T-helper 2 cell treated with Interferon-gamma antibody and Interleukin-4, amounts not matched to agents 5 μg/mL and 100 μg/mL, for 36 hours (primary cell): ENCODE results near the gene CSNK1G2.

Experiments
- DNase-seq: peaks from one replicate; pipeline ENCODE4 v3.0.0; 2021; ENCODE audit warnings: low spot score
- H3K27ac Mint-ChIP-seq: one replicate; pipeline ENCODE4 v1.8.0; 2021; ENCODE audit warnings: mild to moderate bottlenecking, mixed read lengths
- H3K27me3 Mint-ChIP-seq: one replicate; pipeline ENCODE4 v1.8.0; 2021; ENCODE audit warnings: low read depth, mixed read lengths
- H3K36me3 Mint-ChIP-seq: one replicate; pipeline ENCODE4 v1.8.0; 2021; ENCODE audit warnings: low read depth, mixed read lengths
- H3K4me1 Mint-ChIP-seq: one replicate; pipeline ENCODE4 v1.8.0; 2021; ENCODE audit warnings: low read depth, mixed read lengths
- H3K4me3 Mint-ChIP-seq: one replicate; pipeline ENCODE4 v1.8.0; 2022; ENCODE audit warnings: mild to moderate bottlenecking, moderate library complexity, mixed read lengths
- H3K9me3 Mint-ChIP-seq: one replicate; pipeline ENCODE4 v1.8.0; 2021; ENCODE audit warnings: mixed read lengths

The CSNK1G2 gene

GRCh38 chr19:1956868-1957492, 16.0 kb downstream of the CSNK1G2 start:
- Mint-ChIP-seq H3K36me3 (no peaks in the 10 kb centered on the region), H3K4me3 (no peak overlapping the region), H3K9me3 (no peaks in the 10 kb centered on the region), H3K27ac (no peak overlapping the region), H3K27me3 (no peaks in the 10 kb centered on the region), H3K4me1 (no peaks in the 10 kb centered on the region)
- no peak for DNase-seq

- no peak for DNase-seq
- Mint-ChIP-seq H3K36me3 (no peaks in the 10 kb centered on the region), H3K27me3 (no peaks in the 10 kb centered on the region), H3K4me3 (no peak overlapping the region), H3K9me3 (no peaks in the 10 kb centered on the region), H3K27ac (no peak overlapping the region), H3K4me1 (no peaks in the 10 kb centered on the region)
Measured at GRCh38 chr19:1957562-1958248, 16.7 kb downstream of the CSNK1G2 start.

GRCh38 chr19:1959928-1960589, 19.1 kb downstream of the CSNK1G2 start:
- H3K36me3 Mint-ChIP-seq, result no peaks in the 10 kb centered on the region

GRCh38 chr19:1961000-1961883, 20.3 kb downstream of the CSNK1G2 start:
- peaks cover 3% of the 10 kb centered on the region for H3K36me3 Mint-ChIP-seq
- no peaks in the 10 kb centered on the region for H3K27me3 Mint-ChIP-seq
- no peak overlapping the region for H3K4me3 Mint-ChIP-seq
- H3K27ac Mint-ChIP-seq, result no peak overlapping the region
- no peaks in the 10 kb centered on the region for H3K9me3 Mint-ChIP-seq
- peaks cover 4% of the 10 kb centered on the region for H3K4me1 Mint-ChIP-seq
- DNase-seq, result no peak

More at GRCh38 chr19:1959928-1960589, 19.1 kb downstream of the CSNK1G2 start:
- Mint-ChIP-seq H3K27me3 (no peaks in the 10 kb centered on the region), H3K27ac (no peak overlapping the region), H3K4me1 (no peaks in the 10 kb centered on the region), H3K4me3 (no peak overlapping the region), H3K9me3 (no peaks in the 10 kb centered on the region)
- no peak for DNase-seq

GRCh38 chr19:1962674-1963073, 21.7 kb downstream of the CSNK1G2 start:
- Mint-ChIP-seq H3K4me1 (peaks cover 8% of the 10 kb centered on the region), H3K9me3 (no peaks in the 10 kb centered on the region), H3K36me3 (peaks cover 4% of the 10 kb centered on the region), H3K27me3 (no peaks in the 10 kb centered on the region), H3K27ac (no peak overlapping the region), H3K4me3 (no peak overlapping the region)
- no peak for DNase-seq

- no peaks in the 10 kb centered on the region for H3K9me3 Mint-ChIP-seq
- no peak for DNase-seq
- no peak overlapping the region for H3K4me3 Mint-ChIP-seq
- peaks cover 9% of the 10 kb centered on the region for H3K36me3 Mint-ChIP-seq
- peaks cover 8% of the 10 kb centered on the region for H3K4me1 Mint-ChIP-seq
- peak overlapping the region; percentile 7 for H3K27ac Mint-ChIP-seq
- H3K27me3 Mint-ChIP-seq, result no peaks in the 10 kb centered on the region
Measured at GRCh38 chr19:1967087-1967608, 26.2 kb downstream of the CSNK1G2 start.

GRCh38 chr19:1968279-1969175, 27.6 kb downstream of the CSNK1G2 start:
- Mint-ChIP-seq H3K36me3 (peaks cover 9% of the 10 kb centered on the region), H3K27me3 (no peaks in the 10 kb centered on the region), H3K9me3 (no peaks in the 10 kb centered on the region), H3K4me3 (no peak overlapping the region), H3K4me1 (peaks cover 8% of the 10 kb centered on the region), H3K27ac (no peak overlapping the region)
- no peak for DNase-seq

- Mint-ChIP-seq H3K27ac (no peak overlapping the region), H3K27me3 (no peaks in the 10 kb centered on the region), H3K9me3 (no peaks in the 10 kb centered on the region), H3K4me1 (peaks cover 8% of the 10 kb centered on the region), H3K4me3 (no peak overlapping the region), H3K36me3 (peaks cover 9% of the 10 kb centered on the region)
- no peak for DNase-seq
Measured at GRCh38 chr19:1969176-1970002, 28.4 kb downstream of the CSNK1G2 start.

GRCh38 chr19:1970003-1970805, 29.2 kb downstream of the CSNK1G2 start:
- H3K4me1 Mint-ChIP-seq, result peaks cover 8% of the 10 kb centered on the region
- H3K27ac Mint-ChIP-seq, result no peak overlapping the region
- no peaks in the 10 kb centered on the region for H3K27me3 Mint-ChIP-seq
- DNase-seq, result no peak
- H3K36me3 Mint-ChIP-seq, result peaks cover 11% of the 10 kb centered on the region
- H3K4me3 Mint-ChIP-seq, result no peak overlapping the region
- no peaks in the 10 kb centered on the region for H3K9me3 Mint-ChIP-seq

GRCh38 chr19:1970806-1971502, 30.0 kb downstream of the CSNK1G2 start:
- Mint-ChIP-seq H3K27ac (no peak overlapping the region), H3K4me1 (peaks cover 7% of the 10 kb centered on the region), H3K4me3 (no peak overlapping the region), H3K27me3 (no peaks in the 10 kb centered on the region), H3K36me3 (peaks cover 13% of the 10 kb centered on the region), H3K9me3 (no peaks in the 10 kb centered on the region)
- no peak for DNase-seq

- Mint-ChIP-seq H3K36me3 (peaks cover 6% of the 10 kb centered on the region), H3K27me3 (no peaks in the 10 kb centered on the region), H3K27ac (no peak overlapping the region), H3K4me1 (no peaks in the 10 kb centered on the region), H3K9me3 (no peaks in the 10 kb centered on the region), H3K4me3 (no peak overlapping the region)
- DNase-seq, result no peak
Measured at GRCh38 chr19:1974381-1975161, 33.6 kb downstream of the CSNK1G2 start.
